Hematopoietic multipotent progenitor cell treated with erythropoietin and hydrocortisone succinate and interleukin-3 and kit ligand, for 17 days (in vitro differentiated cells): Measurements from ENCODE around the gene IGDCC3.

Experiments used
- DNase-seq: peaks from one replicate; pipeline ENCODE4 v3.0.0-alpha.2; 2015; ENCODE audit warnings: low spot score

The IGDCC3 gene

GRCh38 chr15:65328506-65329287 lies 49.1 kb downstream of the IGDCC3 start:
- DNase-seq: no peak

- DNase-seq: no peak
Measured at GRCh38 chr15:65327651-65328393, 50.0 kb downstream of the IGDCC3 start.

DNA sequence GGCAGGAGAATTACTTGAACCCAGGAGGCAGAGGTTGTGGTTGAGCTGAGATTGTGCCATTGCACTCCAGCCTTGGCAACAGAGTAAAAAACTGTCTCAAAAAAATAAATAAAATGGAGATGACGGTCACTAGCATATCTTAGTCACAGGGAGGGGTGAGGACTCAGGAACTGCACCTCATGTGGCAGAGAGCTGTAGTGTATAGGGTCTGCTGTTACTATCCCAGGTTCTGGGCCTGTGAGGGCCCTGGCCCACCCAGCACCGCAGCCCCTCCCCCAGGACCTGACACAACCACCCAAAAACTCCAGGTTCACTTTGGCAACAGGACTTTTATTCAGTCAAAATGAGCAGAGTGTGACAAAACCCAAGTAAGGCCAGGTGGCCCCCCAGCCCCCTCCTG lies 51.0 kb downstream of the IGDCC3 start:
- DNase-seq: no peak

GRCh38 chr15:65326117-65326526 lies 51.7 kb downstream of the IGDCC3 start:
- no peak for DNase-seq

DNA sequence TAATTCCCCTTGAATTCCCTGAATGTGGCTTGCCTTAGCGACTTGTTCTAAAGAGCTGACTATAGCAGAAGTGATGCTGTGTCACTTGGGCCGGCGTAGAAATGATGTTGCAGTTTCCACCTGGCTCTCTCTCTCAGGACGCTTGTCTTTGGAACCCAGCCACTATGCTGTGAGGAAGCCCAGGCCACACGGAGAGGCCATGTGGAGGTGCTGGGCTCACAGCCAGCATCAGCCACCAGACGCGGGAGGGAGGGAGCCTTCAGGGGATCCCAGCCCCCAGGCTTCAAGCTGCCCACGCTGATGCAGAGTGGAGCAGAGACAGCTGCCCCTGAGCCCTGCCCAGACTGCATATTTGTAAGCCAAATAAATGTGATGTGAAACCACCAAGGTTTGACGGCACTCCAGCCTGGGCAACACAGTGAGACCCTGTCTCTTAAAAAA lies 54.7 kb downstream of the IGDCC3 start:
- no peak for DNase-seq

- peak; percentile 77 for DNase-seq
Measured at GRCh38 chr15:65318870-65319356, 58.9 kb downstream of the IGDCC3 start.

- DNase-seq: no peak
Measured at GRCh38 chr15:65312400-65312916, 65.3 kb downstream of the IGDCC3 start.

DNA sequence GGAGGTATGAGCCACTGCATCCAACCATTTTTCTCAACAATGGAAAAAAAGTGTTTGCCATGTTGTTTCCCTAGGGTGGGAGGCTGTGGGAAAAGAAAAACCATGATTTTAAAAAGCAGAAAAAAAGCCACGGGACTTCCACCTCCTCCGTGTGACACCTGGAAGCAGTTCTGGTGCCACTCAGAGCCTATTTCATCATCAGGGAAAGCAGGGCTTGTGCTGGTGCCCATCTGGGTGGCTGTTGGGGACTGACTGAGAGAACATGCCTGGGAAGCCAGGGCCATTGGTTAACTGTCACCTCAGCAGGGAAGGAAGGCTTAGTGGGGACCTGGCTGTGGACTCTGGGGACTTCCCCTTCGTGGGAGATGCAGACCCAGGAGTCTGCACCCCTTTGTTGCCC lies 66.0 kb downstream of the IGDCC3 start:
- DNase-seq: no peak

- no peak for DNase-seq
Measured at GRCh38 chr15:65310431-65311137, 67.2 kb downstream of the IGDCC3 start.

DNA sequence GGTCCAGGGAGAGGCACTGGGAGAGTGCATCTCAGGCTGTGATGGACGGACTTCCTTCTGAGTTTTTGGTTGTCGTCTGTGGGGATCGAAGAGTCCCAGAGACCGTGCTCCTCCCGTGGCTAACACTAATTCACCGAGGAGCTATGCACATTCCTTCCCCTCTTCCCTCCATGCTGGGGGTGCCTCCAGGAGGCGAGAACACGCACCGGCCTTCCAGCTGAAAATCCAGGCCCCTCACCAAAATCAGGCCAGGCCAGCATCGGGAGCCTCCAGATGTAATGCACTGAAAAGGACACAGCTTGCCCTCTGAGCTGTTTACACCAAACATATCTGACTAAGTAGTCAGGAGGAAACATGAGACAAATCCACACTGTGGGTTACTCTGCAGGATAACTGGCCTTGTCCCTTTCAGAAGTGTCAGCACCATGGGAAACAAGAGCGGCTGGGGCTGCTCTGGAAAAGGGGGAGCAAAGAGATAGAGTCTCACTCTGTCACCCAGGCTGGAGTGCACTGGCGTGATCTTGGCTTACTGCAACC lies 67.9 kb downstream of the IGDCC3 start:
- no peak for DNase-seq

- no peak for DNase-seq
Measured at GRCh38 chr15:65307978-65308377, 69.8 kb downstream of the IGDCC3 start.

GRCh38 chr15:65306551-65306950 lies 71.3 kb downstream of the IGDCC3 start:
- DNase-seq: no peak

DNA sequence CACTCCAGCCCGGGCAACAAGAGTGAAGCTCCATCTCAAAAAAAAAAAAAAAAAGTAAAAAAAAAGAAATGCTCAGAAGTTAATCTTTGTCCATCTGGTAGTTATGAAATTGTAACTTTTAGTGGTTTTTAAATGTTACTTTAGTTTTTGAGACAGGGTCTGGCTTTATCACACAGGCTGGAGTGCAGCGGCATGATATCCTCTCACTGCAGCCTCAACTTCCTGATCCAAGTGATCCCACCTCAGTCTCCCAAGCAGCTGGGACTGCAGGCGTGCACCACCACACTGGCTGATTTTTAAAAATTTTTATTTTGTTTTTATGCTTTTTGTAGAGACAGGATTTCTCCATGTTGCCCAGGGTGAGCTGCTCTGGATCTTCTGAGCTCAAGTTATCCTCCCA lies 72.0 kb downstream of the IGDCC3 start:
- no peak for DNase-seq

- no peak for DNase-seq
Measured at GRCh38 chr15:65305150-65305758, 72.5 kb downstream of the IGDCC3 start.

GRCh38 chr15:65304381-65305149 lies 73.2 kb downstream of the IGDCC3 start, which contains the start of gene RNU5B-1:
Gene RNU5B-1 (plus strand): TSS chr15:65304677.
- DNase-seq: peak; percentile 94

DNA sequence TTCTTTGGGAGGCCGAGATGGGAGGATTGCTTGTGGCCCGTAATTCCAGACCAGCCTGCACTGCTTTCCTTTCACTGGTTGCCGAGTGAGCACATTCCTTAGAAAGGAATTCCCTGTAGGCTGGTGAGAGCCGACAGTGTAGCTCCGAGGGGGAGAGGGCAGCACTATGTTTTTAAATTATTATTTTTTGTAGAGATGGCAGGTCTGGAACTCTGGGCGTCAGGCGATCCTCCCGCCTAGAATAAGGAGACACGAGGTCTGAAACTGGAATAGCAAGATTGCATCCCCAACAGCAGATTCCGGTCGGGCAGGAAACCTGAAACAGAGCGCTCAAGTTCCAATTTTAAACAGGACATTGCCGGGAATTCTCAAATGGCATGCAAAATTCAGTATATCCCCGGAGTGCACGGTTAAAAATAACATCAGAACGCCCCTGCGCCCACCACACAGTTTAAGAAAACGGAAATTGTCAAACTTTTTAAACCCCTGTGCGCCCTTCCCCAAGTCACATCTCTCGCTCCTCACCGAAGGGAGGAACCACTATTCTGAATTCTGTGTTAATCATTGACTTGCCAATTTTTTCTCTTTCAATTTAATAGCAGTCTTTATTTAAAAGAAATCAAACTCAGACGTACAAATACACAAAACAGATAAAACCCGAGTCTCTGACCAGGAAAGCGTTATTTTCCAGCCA lies 74.0 kb downstream of the IGDCC3 start:
- no peak for DNase-seq

DNA sequence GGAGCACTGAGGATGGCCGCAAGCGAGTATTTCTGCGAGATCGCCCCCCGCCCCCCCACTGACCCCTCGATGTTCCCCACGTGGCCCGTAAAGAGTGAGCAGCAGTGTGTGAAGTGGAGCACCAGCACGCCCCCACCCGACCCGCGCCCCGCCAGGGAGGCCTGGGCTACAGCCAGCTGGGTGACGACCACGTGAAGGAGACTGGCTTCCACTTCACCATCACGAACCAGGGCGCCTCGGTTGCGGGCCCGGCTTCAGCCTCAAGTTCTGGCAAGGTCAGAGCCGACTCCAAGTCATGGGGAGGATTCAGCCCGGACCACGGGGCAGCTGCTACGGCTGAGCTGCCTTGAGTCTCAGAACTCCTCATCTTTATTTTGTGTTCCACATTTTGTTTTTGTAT lies 75.7 kb downstream of the IGDCC3 start:
- DNase-seq: no peak

- DNase-seq: no peak
Measured at GRCh38 chr15:65300924-65301441, 76.8 kb downstream of the IGDCC3 start.

GRCh38 chr15:65298731-65299130 lies 79.1 kb downstream of the IGDCC3 start:
- DNase-seq: no peak

- DNase-seq: no peak
Measured at GRCh38 chr15:65292938-65293518, 84.8 kb downstream of the IGDCC3 start.
